Measurements from ENCODE around the gene PRAMEF9.
"Not testable (repeated sequence)": the region's sequence is repeated elsewhere in the genome, so short reads cannot be mapped to it uniquely, and the experiment has no call there.

The PRAMEF9 gene

GRCh38 chr1:13171548-13171947, at the start of gene PRAMEF9:
Gene PRAMEF9, plus strand, starts transcription at chr1:13171848. Its CDS starts 3,433 bp downstream, at chr1:13175281.
- DNase-seq: not testable (repeated sequence)

DNA sequence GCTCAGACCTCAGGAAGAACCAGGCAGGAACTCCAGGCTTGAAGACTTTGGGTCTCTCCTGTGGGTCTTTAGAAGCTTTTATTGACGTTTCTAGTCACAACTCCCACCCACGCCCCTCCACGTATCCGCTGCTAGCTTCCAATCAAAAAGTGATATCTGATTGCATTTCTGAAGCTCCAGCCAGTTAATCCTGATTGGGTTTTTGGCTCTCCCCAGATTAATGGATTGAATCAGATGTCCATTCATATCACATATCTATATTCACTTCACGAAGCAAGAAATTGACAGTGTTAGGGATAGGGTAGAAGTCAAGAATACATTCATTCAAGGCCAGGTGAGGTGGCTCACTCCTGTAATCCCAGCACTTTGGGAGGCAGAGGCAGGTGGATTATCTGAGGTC, 15.7 kb upstream of the PRAMEF9 start, which contains the start of gene PRAMEF26:
PRAMEF26 (minus strand) TSS at position 101 of the 400 bp plus-strand sequence. CDS start 2,914 bp downstream, outside the sequence.
- DNase-seq: not testable (repeated sequence)

DNA sequence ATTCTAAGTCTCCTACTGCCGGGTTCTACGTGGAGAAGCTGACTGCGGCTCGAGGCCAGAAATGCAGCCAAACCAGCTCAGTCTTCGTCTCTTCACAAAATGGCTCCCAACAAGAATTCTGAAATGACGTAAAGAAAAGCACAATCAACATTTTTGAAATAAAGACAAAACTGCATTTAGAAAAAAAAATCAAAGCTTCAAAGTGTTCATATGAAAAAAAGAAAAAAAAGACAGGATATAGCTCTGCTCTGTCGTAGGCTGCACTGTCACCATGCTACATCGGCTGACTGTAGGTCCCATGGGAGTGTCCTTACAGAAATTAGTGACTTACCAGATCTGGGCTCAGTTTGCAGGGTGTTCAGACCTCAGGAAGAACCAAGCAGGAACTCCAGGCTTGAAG, 6.1 kb upstream of the PRAMEF9 start, which contains the start of gene HNRNPCL4:
HNRNPCL4 (minus strand) TSS at position 101 of the 400 bp plus-strand sequence. CDS start 164 bp downstream, outside the sequence.
- not testable (repeated sequence) for DNase-seq

GRCh38 chr1:13201309-13201708, 29.7 kb downstream of the PRAMEF9 start, which contains the start of gene PRAMEF13:
Gene PRAMEF13, minus strand, starts transcription at chr1:13201409. Its CDS starts 1,820 bp downstream, at chr1:13199589.
- not testable (repeated sequence) for DNase-seq

GRCh38 chr1:13208712-13209111, 37.1 kb downstream of the PRAMEF9 start:
- not testable (repeated sequence) for DNase-seq

DNA sequence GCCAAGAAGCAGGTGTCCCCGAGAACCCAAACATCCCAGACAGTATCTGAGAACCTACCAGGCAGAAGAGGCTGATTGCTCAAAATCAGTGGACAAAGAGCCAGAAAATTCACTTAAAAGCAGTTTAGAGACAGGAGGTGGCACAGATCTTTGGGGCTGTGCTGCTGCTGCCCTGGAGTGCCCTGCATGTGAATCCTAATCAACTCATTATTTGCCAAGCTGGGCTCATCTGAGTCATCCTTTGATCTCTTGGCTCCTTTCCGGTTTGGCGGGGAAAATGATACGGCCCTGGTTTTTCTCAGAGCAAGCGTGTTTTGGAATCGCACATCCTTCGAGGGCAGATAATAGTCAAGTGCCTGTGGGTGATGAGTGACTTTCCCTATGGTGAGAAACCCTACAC, 45.0 kb downstream of the PRAMEF9 start:
- not testable (repeated sequence) for DNase-seq

GRCh38 chr1:13219203-13219602, 47.6 kb downstream of the PRAMEF9 start:
- not testable (repeated sequence) for DNase-seq

DNA sequence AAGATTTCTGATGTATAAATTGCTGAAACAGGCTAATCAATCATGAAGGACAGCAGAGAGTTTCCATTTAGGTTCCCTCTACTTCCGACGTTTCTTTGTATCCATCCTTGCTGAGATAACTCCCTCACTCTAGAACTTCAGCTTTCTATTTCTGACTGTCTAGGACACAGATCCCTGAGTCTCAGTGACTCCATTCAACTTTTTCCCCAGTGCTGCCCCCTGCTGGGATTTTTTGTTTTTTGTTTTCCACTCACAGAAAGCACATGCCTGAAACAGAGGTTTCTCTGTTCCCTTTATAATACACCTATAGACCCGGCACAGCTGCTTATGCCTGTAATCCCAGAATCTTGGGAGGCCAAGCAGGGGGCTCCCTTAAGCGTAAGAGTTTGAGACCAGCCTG, 51.1 kb downstream of the PRAMEF9 start:
- DNase-seq: not testable (repeated sequence)

DNA sequence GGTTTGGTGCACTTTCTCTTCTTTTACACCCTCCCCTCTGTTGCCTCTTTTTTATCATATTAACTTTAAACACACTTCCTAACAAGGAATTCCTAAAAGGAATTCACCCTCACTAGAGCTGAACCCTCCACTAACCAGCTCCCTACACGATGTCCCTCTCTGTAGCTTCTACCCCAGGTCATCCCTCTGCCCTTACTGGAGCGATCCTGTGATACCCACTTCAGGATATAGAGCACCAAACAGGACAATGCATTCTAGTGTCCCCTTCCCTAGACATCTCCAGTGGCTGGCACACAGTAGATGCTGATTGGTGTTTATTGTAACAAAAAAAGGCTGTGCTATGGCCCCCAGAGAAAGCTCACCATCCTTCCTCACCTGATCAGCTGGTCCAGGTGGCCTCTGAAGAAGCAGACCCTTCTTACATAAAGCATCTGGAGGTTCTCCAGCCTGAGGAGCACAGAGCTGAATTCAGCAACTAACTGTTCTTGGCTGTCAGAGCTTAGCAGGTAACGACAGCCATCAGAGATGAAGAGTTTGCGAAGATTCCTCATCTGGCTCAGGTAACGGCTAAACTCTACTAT, 52.9 kb downstream of the PRAMEF9 start:
- DNase-seq: no peak

GRCh38 chr1:13225675-13226204, 54.1 kb downstream of the PRAMEF9 start, which contains the start of gene PRAMEF18:
Gene PRAMEF18, minus strand, starts transcription at chr1:13226154. Its CDS starts 48 bp downstream, at chr1:13226106.
- not testable (repeated sequence) for DNase-seq

DNA sequence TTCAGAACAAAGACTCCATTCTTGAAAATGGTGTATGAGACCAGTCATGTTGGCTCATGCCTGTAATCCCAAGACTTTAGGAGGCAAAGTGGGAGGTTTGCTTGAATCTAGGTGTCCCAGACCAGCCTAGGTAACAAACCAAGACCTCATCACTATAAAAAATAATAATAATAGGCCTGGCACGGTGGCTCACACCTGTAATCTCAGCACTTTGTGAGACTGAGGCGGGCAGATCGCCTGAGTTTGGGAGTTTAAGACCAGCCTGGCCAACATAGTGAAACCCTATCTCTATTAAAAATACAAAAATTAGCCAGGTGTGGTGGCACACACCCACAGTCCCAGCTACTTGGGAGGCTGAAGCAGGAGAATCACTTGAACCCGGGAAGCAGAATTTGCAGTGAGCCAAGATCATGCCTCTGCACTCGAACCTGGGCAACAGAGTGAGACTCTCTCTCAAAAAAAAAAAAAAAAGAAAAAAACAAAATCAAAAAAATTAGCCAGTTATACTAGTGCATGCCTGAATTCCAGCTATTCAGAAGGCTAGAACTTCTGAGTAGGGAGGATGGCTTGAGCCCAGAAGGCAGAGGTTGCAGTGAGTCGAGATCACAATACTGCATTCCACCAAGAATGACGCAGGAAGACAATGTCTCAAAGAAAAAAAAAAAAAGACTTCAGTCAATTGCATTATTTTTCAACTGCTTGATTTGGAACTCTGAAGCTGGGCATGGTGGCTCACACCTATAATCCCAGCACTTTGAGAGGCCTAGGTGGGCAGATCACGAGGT, 55.8 kb downstream of the PRAMEF9 start:
- DNase-seq: not testable (repeated sequence)

- no peak for DNase-seq
Measured at GRCh38 chr1:13228343-13228781, 56.7 kb downstream of the PRAMEF9 start.
